Activated naive CD8-positive, alpha-beta T cell treated with anti-CD3 and anti-CD28 coated beads, Interleukin-2, amount 10 ng/mL, durations not matched to agents 7 days and 5 days (primary cell): ENCODE results near the gene SERTAD4. TPM values are rescaled to one million over a fixed set of nuclear protein-coding genes. Genes with fewer than 3 reads are reported as not detected.
A peak's percentile ranks its signal among the peaks of the same experiment; 100 is the strongest.
"Not testable (repeated sequence)": the region's sequence is repeated elsewhere in the genome, so short reads cannot be mapped to it uniquely, and the experiment has no call there.

ENCODE experiments used
- ATAC-seq: fragments of 150-1000 bp; cut with Tn5 transposase; one replicate; pipeline ENCODE4 v1.10.0; 2021; ENCODE audit warnings: low read depth, moderate library complexity
- POLR2A ChIA-PET: fragments of 350-600 bp; sonication (Branson Sonifier 250); formaldehyde crosslinking; loops from one replicate; lab custom pipeline; 2021; ENCODE audit warnings: antibody characterized with exemption; lab: Charles Lee
- DNase-seq: peaks from one replicate; pipeline ENCODE4 v3.0.0; 2021
- H3K27ac Mint-ChIP-seq: one replicate; pipeline ENCODE4 v1.8.0; 2022; ENCODE audit warnings: mild to moderate bottlenecking, mixed read lengths
- H3K27me3 Mint-ChIP-seq: one replicate; pipeline ENCODE4 v1.8.0; 2022; ENCODE audit warnings: mild to moderate bottlenecking, moderate library complexity, mixed read lengths
- H3K36me3 Mint-ChIP-seq: one replicate; pipeline ENCODE4 v1.8.0; 2021; ENCODE audit warnings: mild to moderate bottlenecking, mixed read lengths
- H3K4me1 Mint-ChIP-seq: one replicate; pipeline ENCODE4 v1.8.0; 2021; ENCODE audit warnings: mixed read lengths
- H3K4me3 Mint-ChIP-seq: one replicate; pipeline ENCODE4 v1.8.0; 2022; ENCODE audit warnings: mild to moderate bottlenecking, moderate library complexity, mixed read lengths
- H3K9me3 Mint-ChIP-seq: one replicate; pipeline ENCODE4 v1.8.0; 2021; ENCODE audit warnings: mixed read lengths
- total RNA-seq, 2 experiments: library from RNA; stranded (reverse); gene quantifications; one replicate each; pipeline ENCODE4 v1.2.3, GENCODE V29; 2021

Gene SERTAD4
- total RNA-seq, result not detected

DNA sequence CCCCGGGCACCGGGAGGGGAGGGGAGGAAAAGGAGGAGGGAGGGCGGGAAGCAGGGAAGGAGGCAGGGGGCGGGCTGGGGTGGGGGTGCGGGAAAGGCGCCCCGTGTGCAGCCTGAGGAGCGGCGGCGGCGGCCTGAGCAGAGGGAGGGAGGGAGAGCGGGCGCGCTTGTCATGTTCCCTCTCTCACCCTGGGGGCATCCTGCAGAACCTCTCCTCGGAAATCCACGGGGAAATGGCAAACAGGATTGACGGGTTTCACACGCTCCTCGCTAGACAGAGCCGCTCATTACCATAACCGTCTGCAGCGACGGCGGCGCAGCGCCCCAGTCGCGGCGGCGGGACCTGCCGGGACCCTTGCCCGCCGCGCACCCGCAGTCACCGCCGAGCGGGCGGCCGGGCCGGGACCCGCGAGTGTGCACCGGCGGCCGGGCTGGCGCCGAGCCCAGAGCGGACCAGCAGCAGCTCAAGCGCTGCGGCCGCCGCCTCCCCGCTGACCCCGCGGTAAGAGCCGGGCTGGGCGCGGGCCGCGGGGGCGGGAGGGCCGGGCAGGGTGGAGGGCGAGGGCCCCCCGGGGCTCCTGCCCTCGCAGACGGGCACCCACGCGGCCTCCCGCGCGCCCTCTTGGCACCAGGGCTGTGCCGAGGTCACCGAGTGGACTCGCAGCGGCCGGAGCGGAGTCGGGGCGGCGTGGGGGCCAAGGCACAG, at the start of gene SERTAD4:
SERTAD4 (plus strand) TSS at position 286 of the 705 bp plus-strand sequence. CDS start 5,165 bp downstream, outside the sequence.
- no peaks in the 10 kb centered on the region for H3K36me3 Mint-ChIP-seq
- H3K4me1 Mint-ChIP-seq, result no peaks in the 10 kb centered on the region
- DNase-seq (no peak), ATAC-seq (peak; percentile 22)
- H3K27ac Mint-ChIP-seq, result no peak within 1 kb of the TSS
- POLR2A ChIA-PET, result no interaction called here
- peaks cover 65% of the 10 kb centered on the region for H3K27me3 Mint-ChIP-seq
- peak within 1 kb of the TSS; percentile 47 for H3K4me3 Mint-ChIP-seq
- H3K9me3 Mint-ChIP-seq, result no peaks in the 10 kb centered on the region

DNA sequence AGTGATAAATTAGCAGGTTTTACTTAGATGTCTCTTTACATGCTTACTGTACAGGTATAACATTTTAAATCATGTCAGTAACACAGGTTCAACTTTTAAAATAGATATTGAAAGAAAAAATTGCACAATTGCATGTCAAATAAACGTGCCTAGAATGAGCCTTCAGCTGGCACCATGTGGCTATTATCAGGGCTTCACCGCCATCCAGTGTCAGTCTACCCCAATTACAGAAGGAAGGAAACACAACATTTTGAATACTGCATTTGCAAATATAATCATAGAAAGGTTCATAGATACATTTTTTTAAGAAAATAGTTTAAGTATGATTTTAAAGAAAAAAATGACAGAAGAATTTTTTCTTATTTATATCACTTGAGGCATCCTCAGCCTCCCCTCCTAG, 47.5 kb upstream of the SERTAD4 start:
- POLR2A ChIA-PET, result no interaction called here
- peaks cover 2% of the 10 kb centered on the region for H3K27me3 Mint-ChIP-seq
- no peaks in the 10 kb centered on the region for H3K9me3 Mint-ChIP-seq
- ATAC-seq, result no peak
- H3K4me1 Mint-ChIP-seq, result no peaks in the 10 kb centered on the region
- no peaks in the 10 kb centered on the region for H3K36me3 Mint-ChIP-seq
- DNase-seq, result no peak
- no peak overlapping the region for H3K27ac Mint-ChIP-seq
- no peak overlapping the region for H3K4me3 Mint-ChIP-seq

DNA sequence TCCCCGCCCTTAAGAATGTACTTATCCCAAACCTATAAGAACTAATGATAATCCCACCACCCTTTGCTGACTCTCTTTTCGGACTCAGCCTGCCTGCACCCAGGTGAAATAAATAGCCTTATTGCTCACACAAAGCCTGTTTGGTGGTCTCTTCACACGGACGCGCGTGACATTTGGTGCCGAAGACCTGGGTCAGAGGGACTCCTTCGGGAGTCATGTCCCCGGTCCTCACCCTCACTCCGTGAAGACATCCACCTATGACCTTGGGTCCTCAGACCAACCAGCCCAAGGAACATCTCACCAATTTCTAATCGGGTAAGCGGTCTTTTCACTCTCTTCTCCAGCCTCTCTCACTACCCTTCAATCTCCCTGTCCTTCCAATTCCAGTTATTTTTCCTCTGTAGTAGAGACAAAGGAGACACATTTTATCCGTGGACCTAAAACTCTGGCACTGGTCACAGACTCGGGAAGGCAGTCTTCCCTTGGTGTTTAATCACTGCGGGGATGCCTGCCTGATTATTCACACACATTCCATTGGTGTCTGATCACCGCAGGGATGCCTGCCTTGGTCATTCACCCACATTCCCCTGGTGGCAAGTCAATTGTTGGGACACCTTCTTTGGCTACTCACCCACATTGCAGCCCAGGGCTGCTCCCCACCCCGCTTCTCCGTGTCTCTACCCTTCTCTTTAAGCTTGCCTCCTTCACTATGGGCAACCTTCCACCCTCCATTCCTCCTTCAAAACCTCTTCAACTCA, 44.6 kb upstream of the SERTAD4 start:
- H3K27ac Mint-ChIP-seq, DNase-seq, ATAC-seq, H3K4me1 Mint-ChIP-seq, H3K9me3 Mint-ChIP-seq, POLR2A ChIA-PET, H3K27me3 Mint-ChIP-seq, H3K4me3 Mint-ChIP-seq, H3K36me3 Mint-ChIP-seq: not testable (repeated sequence)

DNA sequence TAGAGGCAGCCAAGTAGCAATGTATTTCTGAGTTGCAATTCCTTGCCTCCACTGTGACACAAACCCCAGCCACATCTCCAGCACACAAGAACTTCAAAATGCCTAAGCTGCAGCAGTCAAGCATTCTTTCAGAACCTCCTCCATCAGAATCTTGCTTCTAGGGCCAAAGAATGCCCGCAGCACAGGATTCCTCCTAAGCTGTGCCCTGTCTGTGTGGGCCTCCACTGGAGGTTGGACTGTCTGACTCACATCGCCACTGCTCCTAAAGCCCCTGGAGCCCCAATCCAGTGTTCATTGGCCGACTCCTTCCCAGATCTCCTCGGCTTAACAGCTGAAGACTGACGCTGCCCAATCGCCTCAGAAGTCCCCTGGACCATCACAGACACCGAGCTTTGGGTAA, 43.2 kb upstream of the SERTAD4 start:
- POLR2A ChIA-PET, result no interaction called here
- H3K4me3 Mint-ChIP-seq, result no peak overlapping the region

DNA sequence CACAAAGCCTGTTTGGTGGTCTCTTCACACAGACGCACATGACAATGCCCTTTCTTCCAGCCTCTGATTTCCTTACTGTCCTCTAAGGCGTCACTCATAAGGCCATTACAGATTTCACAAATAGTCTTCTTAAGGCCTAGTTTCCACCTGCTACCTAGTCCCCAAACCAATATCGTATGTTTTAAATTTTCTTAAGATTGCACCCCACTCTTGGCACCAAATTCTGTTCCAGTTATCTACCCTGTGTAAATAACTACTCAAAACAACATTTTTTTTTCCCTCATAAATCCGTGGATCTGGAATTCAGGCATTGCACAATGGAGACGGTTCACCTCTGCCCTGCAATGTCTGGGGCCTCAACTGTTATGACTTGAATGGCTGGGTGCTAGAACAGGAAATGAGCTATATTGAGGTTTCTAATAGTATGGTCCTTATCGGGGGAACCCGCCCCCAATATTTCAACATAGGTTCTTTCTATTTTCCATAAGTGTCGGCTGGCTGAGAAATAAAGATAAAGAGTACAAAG, 36.9 kb upstream of the SERTAD4 start:
- H3K4me1 Mint-ChIP-seq, result no peaks in the 10 kb centered on the region
- POLR2A ChIA-PET, result no interaction called here
- H3K36me3 Mint-ChIP-seq, result no peaks in the 10 kb centered on the region
- ATAC-seq (no peak), DNase-seq (no peak)
- H3K9me3 Mint-ChIP-seq, result no peaks in the 10 kb centered on the region
- no peak overlapping the region for H3K4me3 Mint-ChIP-seq
- no peak overlapping the region for H3K27ac Mint-ChIP-seq
- peaks cover under 1% of the 10 kb centered on the region for H3K27me3 Mint-ChIP-seq

More for the DNA sequence above, 43.2 kb upstream of the SERTAD4 start:
- Mint-ChIP-seq H3K36me3 (no peaks in the 10 kb centered on the region), H3K27me3 (no peaks in the 10 kb centered on the region), H3K9me3 (no peaks in the 10 kb centered on the region), H3K27ac (no peak overlapping the region), H3K4me1 (no peaks in the 10 kb centered on the region)
- no peak for DNase-seq
- ATAC-seq, result no peak

DNA sequence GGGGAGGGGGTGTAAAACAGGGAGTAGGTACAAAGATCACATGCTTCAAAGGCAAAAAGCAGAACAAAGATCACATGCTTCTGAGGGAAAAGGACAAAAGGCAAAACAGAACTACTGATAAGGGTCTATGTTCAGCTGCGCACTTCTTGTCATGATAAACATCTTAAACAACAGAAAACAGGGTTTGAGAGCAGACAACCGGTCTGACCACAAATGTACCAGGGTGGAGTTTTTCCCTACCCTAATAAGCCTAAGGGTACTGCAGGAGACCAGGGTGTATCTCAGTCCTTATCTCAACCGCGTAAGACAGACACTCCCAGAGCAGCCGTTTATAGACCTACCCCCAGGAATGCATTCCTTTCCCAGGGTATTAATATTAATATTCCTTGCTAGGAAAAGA, 36.3 kb upstream of the SERTAD4 start:
- H3K9me3 Mint-ChIP-seq, H3K4me3 Mint-ChIP-seq, ATAC-seq, H3K27me3 Mint-ChIP-seq, H3K27ac Mint-ChIP-seq, H3K36me3 Mint-ChIP-seq, POLR2A ChIA-PET, DNase-seq, H3K4me1 Mint-ChIP-seq: not testable (repeated sequence)

DNA sequence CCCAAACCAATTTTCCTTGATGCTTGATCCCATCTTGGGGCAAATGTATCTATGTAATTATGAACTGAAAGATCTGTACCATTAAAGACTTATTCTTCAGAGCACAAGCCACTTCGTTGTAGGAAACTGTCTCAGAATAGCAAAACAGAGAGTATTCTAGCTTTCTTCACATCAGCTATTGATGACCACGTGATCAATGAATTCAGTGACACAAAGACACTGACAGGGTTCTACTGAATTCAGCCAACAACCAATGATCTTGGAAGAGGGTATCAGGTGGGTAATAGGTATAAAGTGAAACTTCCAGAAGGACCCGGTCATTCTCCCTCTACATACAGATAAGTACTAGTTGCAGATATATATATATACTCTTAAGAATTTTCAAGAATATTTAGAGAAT, 33.8 kb upstream of the SERTAD4 start:
- Mint-ChIP-seq H3K36me3 (no peaks in the 10 kb centered on the region), H3K4me1 (no peaks in the 10 kb centered on the region), H3K9me3 (no peaks in the 10 kb centered on the region), H3K27ac (no peak overlapping the region), H3K27me3 (peaks cover 9% of the 10 kb centered on the region), H3K4me3 (no peak overlapping the region)
- DNase-seq, result no peak
- ATAC-seq, result no peak
- POLR2A ChIA-PET, result no interaction called here

DNA sequence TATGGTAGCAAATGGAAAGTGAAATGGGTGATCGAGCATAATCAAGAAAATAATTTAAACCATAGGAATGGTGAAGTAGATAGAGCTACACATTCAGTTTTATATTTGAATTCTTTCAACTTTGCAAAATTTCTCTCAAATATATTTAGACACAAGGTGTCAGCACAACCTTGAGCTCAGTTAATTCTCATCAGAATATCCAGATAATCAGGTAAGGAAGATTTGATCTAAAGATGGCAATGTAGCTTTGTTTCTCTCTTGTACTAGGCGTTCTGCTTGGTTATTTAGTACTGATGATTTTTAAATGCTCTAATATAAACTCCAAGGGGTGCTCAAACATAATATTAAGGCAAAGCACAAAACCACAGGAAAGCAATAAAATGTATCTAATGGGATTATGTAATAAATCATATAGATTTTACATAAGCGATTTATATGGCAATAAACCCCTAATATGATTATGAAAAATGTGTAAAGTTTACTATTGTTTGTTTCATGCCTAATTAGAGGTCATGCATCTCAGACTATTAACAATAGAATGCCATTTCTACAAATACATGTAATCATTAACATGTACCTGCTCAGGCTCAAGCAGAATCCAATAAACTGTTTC, 32.4 kb upstream of the SERTAD4 start:
- H3K4me1 Mint-ChIP-seq, result no peaks in the 10 kb centered on the region
- no peak for DNase-seq

DNA sequence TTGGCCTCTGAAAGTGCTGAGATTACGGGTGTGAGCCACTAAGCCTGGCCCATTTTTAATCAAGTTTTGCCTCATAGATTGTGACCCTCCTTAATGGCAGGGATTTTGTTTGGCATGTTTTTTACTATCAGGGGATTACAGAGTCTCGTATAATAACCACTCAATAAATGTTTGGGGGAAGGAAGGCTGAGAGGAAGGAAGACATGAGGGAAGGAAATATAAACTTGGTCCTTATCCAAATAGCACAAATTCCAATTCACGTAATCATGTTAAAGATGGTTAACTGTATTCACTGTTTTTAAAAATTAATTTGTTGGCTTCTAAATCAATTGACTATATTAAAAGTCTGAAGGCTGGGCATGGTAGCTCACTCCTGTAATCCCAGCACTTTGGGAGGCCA, 30.9 kb upstream of the SERTAD4 start:
- H3K9me3 Mint-ChIP-seq, result no peaks in the 10 kb centered on the region

More for the DNA sequence above, 32.4 kb upstream of the SERTAD4 start:
- no peak for ATAC-seq
- Mint-ChIP-seq H3K9me3 (no peaks in the 10 kb centered on the region), H3K36me3 (no peaks in the 10 kb centered on the region), H3K27ac (no peak overlapping the region), H3K27me3 (peaks cover 9% of the 10 kb centered on the region), H3K4me3 (no peak overlapping the region)
- POLR2A ChIA-PET, result no interaction called here

DNA sequence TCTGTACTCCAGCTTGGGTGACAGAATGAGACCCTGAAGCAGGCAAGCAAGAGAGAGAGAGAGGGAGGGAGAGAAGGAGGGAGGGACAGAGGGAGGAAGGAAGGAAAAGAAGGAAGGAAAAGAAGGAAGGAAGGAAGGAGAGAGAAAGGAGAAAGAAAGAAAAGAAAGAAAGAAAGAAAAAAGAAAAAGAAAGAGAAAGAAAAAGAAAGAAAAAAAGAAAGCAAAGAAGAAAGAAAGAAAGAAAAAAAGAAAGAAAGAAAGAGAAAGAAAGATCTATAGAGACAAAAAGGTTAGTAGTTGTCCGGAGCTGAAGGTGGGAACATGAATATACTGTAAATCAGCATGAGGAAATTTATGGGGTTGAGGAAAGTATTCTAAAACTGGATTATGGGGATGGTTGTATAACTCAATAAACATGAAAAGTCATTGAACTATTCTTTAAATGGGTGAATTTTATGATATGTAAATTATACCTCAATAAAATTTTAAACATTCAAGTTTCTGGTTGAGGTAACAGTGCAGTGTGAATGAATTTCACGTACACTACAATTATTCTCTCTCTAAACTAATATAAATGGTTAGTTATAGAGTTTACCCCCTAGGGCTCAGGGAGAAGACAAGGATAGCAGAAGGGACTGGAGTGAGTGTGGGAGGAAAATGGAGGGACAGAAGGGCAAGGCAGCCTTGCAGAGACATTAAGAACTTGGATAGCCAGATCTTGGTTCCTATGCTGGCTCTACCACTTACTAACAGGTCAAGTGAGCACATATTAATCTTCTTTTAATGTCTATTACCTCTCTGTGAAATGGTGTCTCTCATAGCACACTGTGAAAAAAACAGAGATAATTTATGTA, 24.8 kb upstream of the SERTAD4 start:
- Mint-ChIP-seq H3K4me3 (no peak overlapping the region), H3K9me3 (no peaks in the 10 kb centered on the region), H3K27ac (no peak overlapping the region), H3K27me3 (no peaks in the 10 kb centered on the region), H3K4me1 (no peaks in the 10 kb centered on the region), H3K36me3 (no peaks in the 10 kb centered on the region)
- POLR2A ChIA-PET, result no interaction called here
- ATAC-seq (no peak), DNase-seq (no peak)

More for the DNA sequence above, 30.9 kb upstream of the SERTAD4 start:
- H3K4me1 Mint-ChIP-seq, result no peaks in the 10 kb centered on the region
- H3K27me3 Mint-ChIP-seq, result peaks cover 9% of the 10 kb centered on the region
- DNase-seq (no peak), ATAC-seq (no peak)
- no peak overlapping the region for H3K4me3 Mint-ChIP-seq
- no peaks in the 10 kb centered on the region for H3K36me3 Mint-ChIP-seq
- H3K27ac Mint-ChIP-seq, result no peak overlapping the region
- POLR2A ChIA-PET, result no interaction called here

DNA sequence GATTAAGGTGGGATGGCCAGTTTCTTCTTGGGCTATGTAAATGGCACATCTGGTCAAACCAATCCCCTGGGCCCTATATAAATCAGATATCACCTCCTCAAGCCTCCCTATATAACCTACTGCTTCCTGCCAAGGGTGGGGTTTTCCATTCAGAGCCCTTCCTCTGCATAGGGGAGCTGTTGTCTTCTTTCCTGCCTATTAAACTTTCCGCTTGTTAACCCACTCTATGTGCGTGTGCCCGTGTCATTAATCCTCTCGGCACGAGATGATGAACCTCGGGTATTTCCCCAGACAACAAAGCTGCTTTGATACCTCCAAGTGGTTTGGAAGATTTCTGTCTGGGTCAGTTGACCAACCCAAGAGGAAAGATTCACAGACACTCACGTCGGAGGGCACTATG, 19.3 kb upstream of the SERTAD4 start:
- ATAC-seq (no peak), DNase-seq (no peak)
- H3K36me3 Mint-ChIP-seq, result no peaks in the 10 kb centered on the region
- no peak overlapping the region for H3K27ac Mint-ChIP-seq
- no peak overlapping the region for H3K4me3 Mint-ChIP-seq
- H3K4me1 Mint-ChIP-seq, result no peaks in the 10 kb centered on the region
- peaks cover 13% of the 10 kb centered on the region for H3K27me3 Mint-ChIP-seq
- H3K9me3 Mint-ChIP-seq, result no peaks in the 10 kb centered on the region
- POLR2A ChIA-PET, result no interaction called here

DNA sequence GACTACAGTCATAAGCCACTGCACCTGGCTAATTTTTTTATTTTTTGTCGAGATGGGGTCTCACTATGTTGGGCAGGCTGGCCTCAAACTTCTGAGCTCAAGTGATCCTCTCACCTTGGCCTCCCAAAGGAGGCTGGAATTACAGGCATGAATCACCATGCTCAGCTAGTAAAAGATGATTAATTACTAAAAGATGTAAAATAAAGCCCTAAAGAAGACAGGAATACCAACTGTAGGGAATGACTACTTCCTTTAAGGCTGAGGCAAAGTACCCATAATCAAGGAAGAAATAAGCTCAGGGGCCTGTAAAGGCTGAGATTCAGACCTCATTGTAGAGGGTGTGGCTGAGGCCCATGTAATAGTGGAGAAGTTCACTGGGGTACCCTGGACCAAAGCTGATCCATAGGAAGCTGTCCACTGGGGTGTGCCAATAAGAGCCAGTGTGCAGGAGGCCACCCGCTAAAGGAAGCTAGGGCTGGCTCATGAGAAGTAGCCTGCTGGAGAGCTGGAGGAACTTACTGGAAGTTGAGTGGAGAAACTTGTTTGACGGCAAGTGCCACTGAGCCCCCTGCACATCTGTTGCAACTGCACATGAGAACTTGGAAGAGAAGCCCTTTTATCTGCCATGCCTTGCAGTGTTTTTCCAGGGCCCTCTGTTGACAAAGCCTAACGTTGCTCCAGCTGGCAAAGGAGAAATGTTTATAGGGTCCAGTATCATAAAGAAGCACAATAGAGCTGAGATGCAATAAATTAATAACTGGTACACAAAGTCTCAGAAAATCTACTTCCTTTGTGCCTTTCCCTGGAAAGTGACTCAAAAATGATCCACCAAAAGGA, 17.8 kb upstream of the SERTAD4 start:
- POLR2A ChIA-PET, result no interaction called here
- no peak overlapping the region for H3K4me3 Mint-ChIP-seq
- no peak for DNase-seq
- peaks cover 13% of the 10 kb centered on the region for H3K27me3 Mint-ChIP-seq
- no peak overlapping the region for H3K27ac Mint-ChIP-seq
- no peak for ATAC-seq
- H3K36me3 Mint-ChIP-seq, result no peaks in the 10 kb centered on the region
- H3K4me1 Mint-ChIP-seq, result no peaks in the 10 kb centered on the region
- no peaks in the 10 kb centered on the region for H3K9me3 Mint-ChIP-seq
